Upper lobe of left lung (tissue), 6 donors: Measurements from ENCODE around the gene MYO9B. TPM values are rescaled to one million over a fixed set of nuclear protein-coding genes. Genes with fewer than 3 reads are reported as not detected.

ENCODE experiments used
- ATAC-seq, 2 donors: fragments of 200-7000 bp; cut with Tn5 transposase; one replicate each; pipeline ENCODE4 v1.9.1; 2022; ENCODE audit warnings: mild to moderate bottlenecking in 2 of 2, moderate library complexity in 2 of 2; ENCODE audit not compliant: low FRiP score in 2 of 2
- DNase-seq, 2 donors: peaks; one replicate each; pipeline ENCODE4 v3.0.0-alpha.2; 2019 to 2020
- H3K27ac ChIP-seq, 4 donors: fragments of 200-600 bp; sonication (generic); one replicate each; pipeline ENCODE4 v1.5.1; 2016 to 2019
- H3K27me3 ChIP-seq, 4 donors: fragments of 200-600 bp; sonication (generic); one replicate each; pipeline ENCODE4 v1.5.1; 2017 to 2019
- H3K36me3 ChIP-seq, 4 donors: fragments of 200-600 bp; sonication (generic); one replicate each; pipeline ENCODE4 v1.5.1; 2016 to 2019
- H3K4me1 ChIP-seq, 4 donors: fragments of 200-600 bp; sonication (generic); one replicate each; pipeline ENCODE4 v1.5.1; 2018 to 2019
- H3K4me3 ChIP-seq, 4 donors: fragments of 200-600 bp; sonication (generic); one replicate each; pipeline ENCODE4 v1.5.1; 2017 to 2019; ENCODE audit warnings: mild to moderate bottlenecking in 2 of 4, moderate library complexity in 1 of 4
- H3K9me3 ChIP-seq, 4 donors: fragments of 200-600 bp; sonication (generic); one replicate each; pipeline ENCODE4 v1.5.1; 2018 to 2019
- CTCF ChIP-seq, 6 experiments: fragments of 450-650 bp in 4 of 6; fragments of 200-600 bp in 2 of 6; sonication (generic) in 2 of 6; IDR thresholded peaks; one replicate each; pipeline ENCODE4 v1.5.1; 2016 to 2019; ENCODE audit warnings: antibody characterized with exemption in 6 of 6
- EP300 ChIP-seq, 4 donors: sonication (generic); formaldehyde crosslinking; IDR thresholded peaks; one replicate each; pipeline ENCODE4 v1.5.1; 2017; ENCODE audit warnings: antibody characterized with exemption in 4 of 4, control low read depth in 2 of 4
- POLR2A ChIP-seq, 4 donors: fragments of 450-650 bp; IDR thresholded peaks; one replicate each; pipeline ENCODE4 v1.5.1; 2016 to 2017; ENCODE audit warnings: antibody characterized with exemption in 4 of 4, mild to moderate bottlenecking in 2 of 4
- POLR2AphosphoS5 ChIP-seq, 2 donors: sonication (generic); formaldehyde crosslinking; IDR thresholded peaks; one replicate each; pipeline ENCODE4 v1.5.1; 2017; ENCODE audit warnings: antibody characterized with exemption in 2 of 2
- WGBS, 2 donors: methylation state at CpG; one replicate each; pipeline ENCODE4 v1.1.5; 2017 to 2018; 5-methylcytosine and 5-hydroxymethylcytosine counted together
- total RNA-seq, 6 donors: library from RNA; depleted of rRNA in 4 of 6; stranded (reverse); fragments of >200 nt in 4 of 6; gene quantifications; one replicate each; pipeline versions ENCODE4 v1.1.0 to v1.2.1, GENCODE V29; 2016 to 2021
- donor health status: DM: no; HTN: no; CAD: no; lungs with moderate emphysema.
- donor health status: DM: no; HTN: yes; CAD: no; lungs with severe emphysema.

The MYO9B gene
- total RNA-seq = 100 to 1,000 TPM in 4 of 6 donors, 10 to 100 TPM in 2; 72.3 to 408 (median 146) TPM

GRCh38 chr19:17075035-17075863 lies at the start of gene MYO9B, which contains the start of gene HAUS8:
Gene MYO9B, plus strand, starts transcription at chr19:17075777. Its CDS starts 25,941 bp downstream, at chr19:17101718.
Gene HAUS8, minus strand, starts transcription at chr19:17075452. Its CDS starts 30 bp downstream, at chr19:17075422.
- H3K4me3 ChIP-seq = peak within 1 kb of the TSS; percentile 67 to 96 (median 93)

GRCh38 chr19:17025991-17026658 lies 49.5 kb upstream of the MYO9B start:
- TF ChIP-seq POLR2A (IDR thresholded peaks at IDR 0.05) (peak in 2 of 4 donors; percentile 26 to 46), EP300 (IDR thresholded peaks at IDR 0.05) (no peak)
- H3K36me3 ChIP-seq = no peaks in the 10 kb centered on the region
- WGBS, 2 donors = 1 to 2% methylated on average over 17 to 20 of the region's 40 CpGs
- H3K4me1 ChIP-seq = peaks cover 27 to 50% (median 29%) of the 10 kb centered on the region in 4 donors
- ATAC-seq (peak; percentile 26 to 49), DNase-seq (peak; percentile 62 to 84)
- no peaks in the 10 kb centered on the region for H3K27me3 ChIP-seq
- peak overlapping the region; percentile 32 to 77 (median 64) for H3K27ac ChIP-seq
- H3K9me3 ChIP-seq = peaks cover 0 to 17% (median 0%) of the 10 kb centered on the region in 4 donors
- H3K4me3 ChIP-seq = peak overlapping the region; percentile 6 to 58 (median 54)

More at GRCh38 chr19:17075035-17075863, at the start of gene MYO9B, which contains the start of gene HAUS8:
- peak in 1 of 6 experiments; percentile 21 for TF ChIP-seq CTCF (IDR thresholded peaks at IDR 0.05)
- TF ChIP-seq EP300 (IDR thresholded peaks at IDR 0.05) = peak in 1 of 4 donors; percentile 78
- peak; percentile 89 to 91 for TF ChIP-seq POLR2AphosphoS5 (IDR thresholded peaks at IDR 0.05)
- TF ChIP-seq POLR2A (IDR thresholded peaks at IDR 0.05) = peak in 2 of 4 donors; percentile 33 to 76
- H3K27me3 ChIP-seq = no peaks in the 10 kb centered on the region
- peaks cover 0 to 8% (median 2%) of the 10 kb centered on the region in 4 donors for H3K36me3 ChIP-seq
- WGBS, 2 donors = 0% methylated on average over 17 to 84 of the region's 103 CpGs
- DNase-seq (peak; percentile 98 to 99), ATAC-seq (peak; percentile 95 to 99)
- peaks cover 42 to 56% (median 46%) of the 10 kb centered on the region in 4 donors for H3K4me1 ChIP-seq
- H3K9me3 ChIP-seq = no peaks in the 10 kb centered on the region
- H3K27ac ChIP-seq = peak within 1 kb of the TSS; percentile 82 to 97 (median 89)

GRCh38 chr19:17026706-17027534 lies 48.7 kb upstream of the MYO9B start, which contains the start of gene CPAMD8:
Gene CPAMD8, minus strand, starts transcription at chr19:17026810. Its CDS starts 168 bp downstream, at chr19:17026642.
- Histone ChIP-seq H3K36me3 (no peaks in the 10 kb centered on the region), H3K4me1 (peaks cover 21 to 42% (median 25%) of the 10 kb centered on the region in 4 donors), H3K27ac (peak within 1 kb of the TSS; percentile 32 to 77 (median 64)), H3K9me3 (peaks cover 0 to 17% (median 0%) of the 10 kb centered on the region in 4 donors), H3K4me3 (peak within 1 kb of the TSS; percentile 6 to 58 (median 54)), H3K27me3 (no peaks in the 10 kb centered on the region)
- TF ChIP-seq EP300 (IDR thresholded peaks at IDR 0.05) (no peak), POLR2A (IDR thresholded peaks at IDR 0.05) (no peak), CTCF (IDR thresholded peaks at IDR 0.05) (no peak), POLR2AphosphoS5 (IDR thresholded peaks at IDR 0.05) (no peak)
- 14 to 82% methylated on average over 2 to 15 of the region's 67 CpGs for WGBS, 2 donors
- peak in 1 of 2 donors; percentile 4 for ATAC-seq
- peak; percentile 31 to 84 for DNase-seq

- Histone ChIP-seq H3K4me1 (peaks cover 14 to 37% (median 18%) of the 10 kb centered on the region in 4 donors), H3K27me3 (no peaks in the 10 kb centered on the region), H3K9me3 (peaks cover 0 to 17% (median 0%) of the 10 kb centered on the region in 4 donors), H3K36me3 (no peaks in the 10 kb centered on the region), H3K4me3 (no peak overlapping the region), H3K27ac (peak overlapping the region in 2 of 4 donors; percentile 65 to 77)
- ATAC-seq (no peak), DNase-seq (no peak)
- WGBS, 2 donors = 60 to 61% methylated on average over 7 of the region's 7 CpGs
- TF ChIP-seq POLR2AphosphoS5 (IDR thresholded peaks at IDR 0.05) = no peak
- no peak for TF ChIP-seq CTCF (IDR thresholded peaks at IDR 0.05)
- TF ChIP-seq POLR2A (IDR thresholded peaks at IDR 0.05) = no peak
These were observed 48.0 kb upstream of the MYO9B start for GRCh38 chr19:17027535-17027975.
